GM20431 (cell line): Measurements from ENCODE around the gene STXBP5.

Source experiments
- in situ Hi-C: fragments of 300-500 bp; cut with MseI, MboI; formaldehyde crosslinking; loops from one replicate; pipeline ENCODE4 v1.15.0; 2020; ENCODE audit warnings: low sequenced_read_pairs; ENCODE audit not compliant: unreplicated experiment

Gene STXBP5

DNA sequence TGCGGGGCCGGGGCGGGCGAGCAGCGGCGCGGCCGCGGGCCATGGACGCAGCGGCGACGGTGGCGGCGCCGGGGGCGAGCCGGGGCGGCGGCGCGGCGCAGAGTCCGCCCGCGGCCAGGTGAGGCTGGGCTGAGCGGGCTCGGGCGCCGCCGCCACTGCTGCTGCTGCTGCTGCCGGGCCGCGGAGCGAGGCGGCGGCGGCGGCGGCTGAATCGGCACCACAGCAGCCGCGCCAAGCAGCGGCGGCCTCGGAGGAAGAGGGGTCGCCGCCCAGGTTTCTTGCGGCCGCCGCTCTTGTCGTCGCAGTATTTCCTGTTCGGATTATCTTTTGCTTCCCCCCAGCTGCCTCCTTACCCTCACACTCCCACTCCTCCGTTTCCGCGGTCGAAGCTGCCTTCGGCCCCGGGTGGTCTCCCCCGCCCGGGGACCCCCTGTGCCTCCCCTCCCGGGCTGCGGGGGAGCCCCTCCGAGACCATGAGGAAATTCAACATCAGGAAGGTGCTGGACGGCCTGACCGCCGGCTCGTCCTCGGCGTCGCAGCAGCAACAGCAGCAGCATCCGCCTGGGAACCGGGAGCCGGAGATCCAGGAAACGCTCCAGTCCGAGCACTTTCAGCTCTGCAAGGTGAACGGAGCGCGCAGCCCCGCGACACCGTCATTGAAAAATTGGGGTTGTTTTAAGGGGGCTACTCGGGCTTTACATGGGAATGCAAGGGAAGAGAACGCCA is at the start of gene STXBP5:
Gene STXBP5, plus strand, starts transcription at position 358 of the 726 bp plus-strand sequence. Its CDS starts 116 bp downstream, at position 474.
- in situ Hi-C loops, result no loop called here

DNA sequence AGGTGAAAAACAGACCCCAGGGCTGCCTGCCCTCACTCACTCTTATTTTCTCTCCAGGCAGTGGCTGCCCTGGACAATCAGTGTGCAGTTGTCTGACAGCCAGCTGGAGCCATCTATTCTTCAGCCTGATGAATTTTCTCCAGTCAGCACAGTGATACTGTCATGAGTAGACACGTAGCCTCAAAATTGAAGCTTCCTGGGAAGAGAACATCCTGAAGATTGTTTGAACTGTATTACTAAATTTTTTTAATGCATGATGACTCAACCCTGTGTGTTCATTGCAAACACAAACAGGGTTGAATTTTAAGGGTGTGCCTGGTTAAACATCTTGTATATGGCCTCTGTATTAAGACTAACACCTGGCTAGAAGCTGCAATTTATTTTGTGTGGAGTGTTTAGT is 49.8 kb upstream of the STXBP5 start:
- in situ Hi-C loops, result no loop called here

DNA sequence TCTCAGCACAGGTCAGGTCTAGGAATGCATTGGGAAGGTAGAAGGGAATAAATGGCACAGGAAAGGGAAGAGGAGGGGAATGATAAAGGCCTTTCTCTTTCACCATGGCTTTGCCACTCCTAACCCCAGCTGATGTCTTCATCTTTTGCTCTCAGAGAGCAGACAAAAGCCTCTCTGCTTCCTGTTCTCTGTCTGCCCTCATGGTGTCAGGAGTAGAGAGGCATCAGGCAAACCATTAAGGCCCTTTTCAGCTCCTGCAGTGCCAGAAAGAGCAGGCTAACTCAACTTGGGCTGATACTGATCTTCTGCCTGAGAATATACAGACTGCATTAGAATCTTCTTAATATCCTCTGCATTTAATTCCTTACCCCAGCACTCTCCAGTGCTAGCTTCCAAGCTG is 48.0 kb upstream of the STXBP5 start:
- in situ Hi-C loops, result no loop called here

DNA sequence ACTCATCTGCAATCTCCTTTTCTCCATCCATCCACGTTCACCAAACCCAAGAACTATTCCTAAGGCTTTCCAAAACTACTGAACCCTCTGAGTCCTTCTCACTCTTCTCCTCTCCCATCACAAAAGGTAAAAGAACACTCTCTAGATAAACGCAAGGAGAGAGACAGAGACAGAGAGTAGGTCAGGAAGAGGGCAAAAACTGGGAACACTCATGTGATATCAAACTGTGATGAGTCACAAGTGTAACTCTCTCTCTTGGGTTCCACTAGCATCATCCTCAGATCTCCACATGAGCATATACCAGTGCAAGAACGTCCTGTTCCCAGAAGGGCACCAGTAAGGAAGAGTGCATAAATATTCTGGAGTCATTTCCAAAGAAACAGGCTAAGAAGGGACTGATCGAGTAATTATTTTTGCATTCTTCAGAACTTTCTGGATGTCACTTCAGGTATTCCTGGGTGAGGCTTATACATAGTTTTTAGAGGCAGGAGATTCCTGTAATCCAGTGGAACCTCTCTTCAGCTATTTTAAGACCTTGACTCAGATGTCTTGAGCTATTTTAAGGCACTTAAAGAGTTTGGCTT is 47.3 kb upstream of the STXBP5 start:
- in situ Hi-C loops, result no loop called here

DNA sequence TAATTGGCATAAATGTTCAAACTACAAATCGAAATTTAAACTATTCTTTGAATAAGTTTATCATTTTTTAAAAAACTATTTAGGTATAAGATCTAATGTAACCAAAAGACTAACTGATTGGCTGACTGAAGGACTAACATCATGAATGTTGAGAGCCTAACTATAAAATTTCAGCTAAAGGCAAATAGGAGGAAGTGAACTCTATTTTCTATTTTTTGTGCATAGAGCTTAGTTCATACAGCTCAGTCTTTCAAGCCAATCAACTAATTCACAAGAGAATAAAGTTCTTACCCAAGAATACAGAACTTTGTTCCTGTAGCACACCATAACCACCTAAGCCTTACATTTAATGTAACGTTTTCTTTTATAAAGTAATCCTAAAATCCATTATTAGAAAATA is 46.3 kb upstream of the STXBP5 start:
- in situ Hi-C loops, result no loop called here

DNA sequence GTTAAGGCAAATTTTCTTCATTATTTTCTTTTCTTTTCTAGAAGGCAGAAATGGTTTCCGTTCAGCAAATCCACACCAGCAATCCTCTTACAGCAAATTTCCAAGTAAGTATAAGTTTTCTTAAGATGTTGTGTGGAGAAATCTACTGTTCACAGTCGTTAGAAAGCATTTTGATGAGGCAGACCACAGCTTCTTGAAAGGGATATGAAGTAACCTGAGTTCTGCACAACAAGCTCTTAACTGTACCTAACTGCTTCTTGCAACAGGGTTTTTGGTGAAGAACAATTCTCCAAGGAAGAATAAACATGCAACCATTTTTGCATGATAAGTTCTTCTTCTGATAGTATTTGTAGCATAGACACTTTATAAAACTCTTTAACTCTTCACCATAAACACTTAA is 45.3 kb upstream of the STXBP5 start:
- in situ Hi-C loops, result no loop called here

DNA sequence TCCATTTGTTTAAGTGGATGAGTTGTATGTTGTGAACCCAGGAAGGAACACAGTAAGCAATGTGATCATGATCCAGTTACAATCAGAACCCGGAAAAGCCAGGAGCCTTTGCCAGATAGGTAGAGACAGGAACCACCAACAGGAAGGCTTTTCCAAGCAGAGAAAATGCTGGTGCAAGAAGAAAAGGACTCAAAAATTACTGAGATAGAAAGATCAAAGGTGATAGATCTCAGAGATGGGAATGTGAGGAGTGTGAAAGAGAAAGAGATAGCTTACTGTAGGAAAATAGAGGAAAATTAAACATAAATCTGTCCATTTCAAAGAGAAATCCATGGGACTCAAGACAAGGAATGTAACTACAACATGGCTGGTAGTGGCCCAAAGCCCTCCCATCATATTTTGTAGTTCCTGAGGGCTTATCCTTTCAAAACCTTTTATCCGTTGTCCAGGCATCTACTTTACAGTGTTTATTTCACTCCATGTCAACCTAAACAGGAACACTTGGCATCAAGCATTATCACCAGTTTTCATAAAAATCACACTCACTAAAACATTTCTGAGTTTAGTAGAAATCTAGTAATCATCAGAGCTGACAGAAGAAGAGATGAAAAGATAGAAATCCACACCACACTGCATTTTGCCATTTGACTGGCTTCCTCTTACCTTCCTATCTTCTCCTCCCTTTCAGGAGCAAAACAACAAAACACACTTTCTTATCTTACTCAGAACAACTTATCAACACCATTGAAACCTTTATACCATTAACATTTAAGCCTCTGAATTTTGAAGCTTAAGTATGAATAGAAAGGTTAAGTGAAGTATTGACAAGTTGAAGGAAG is 44.5 kb upstream of the STXBP5 start:
- in situ Hi-C loops, result no loop called here

DNA sequence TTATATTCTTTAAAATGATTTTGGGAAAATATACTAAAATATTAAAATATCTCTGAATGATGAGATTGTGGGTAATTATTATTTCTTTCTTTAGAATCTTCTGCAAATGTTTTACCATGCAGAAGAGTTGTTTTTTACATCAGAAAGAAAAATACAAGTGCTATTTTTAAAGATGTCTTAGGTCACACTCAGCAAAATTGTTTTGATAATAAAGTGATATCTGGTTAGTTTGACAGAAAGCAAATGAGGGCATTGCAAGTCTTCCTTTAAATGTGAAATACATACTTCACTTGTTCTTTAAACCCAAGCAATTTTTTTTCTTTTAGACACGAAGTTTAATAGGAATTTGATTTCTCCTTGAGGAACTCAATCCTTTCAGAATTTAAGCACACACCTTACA is 43.6 kb upstream of the STXBP5 start:
- in situ Hi-C loops, result no loop called here

DNA sequence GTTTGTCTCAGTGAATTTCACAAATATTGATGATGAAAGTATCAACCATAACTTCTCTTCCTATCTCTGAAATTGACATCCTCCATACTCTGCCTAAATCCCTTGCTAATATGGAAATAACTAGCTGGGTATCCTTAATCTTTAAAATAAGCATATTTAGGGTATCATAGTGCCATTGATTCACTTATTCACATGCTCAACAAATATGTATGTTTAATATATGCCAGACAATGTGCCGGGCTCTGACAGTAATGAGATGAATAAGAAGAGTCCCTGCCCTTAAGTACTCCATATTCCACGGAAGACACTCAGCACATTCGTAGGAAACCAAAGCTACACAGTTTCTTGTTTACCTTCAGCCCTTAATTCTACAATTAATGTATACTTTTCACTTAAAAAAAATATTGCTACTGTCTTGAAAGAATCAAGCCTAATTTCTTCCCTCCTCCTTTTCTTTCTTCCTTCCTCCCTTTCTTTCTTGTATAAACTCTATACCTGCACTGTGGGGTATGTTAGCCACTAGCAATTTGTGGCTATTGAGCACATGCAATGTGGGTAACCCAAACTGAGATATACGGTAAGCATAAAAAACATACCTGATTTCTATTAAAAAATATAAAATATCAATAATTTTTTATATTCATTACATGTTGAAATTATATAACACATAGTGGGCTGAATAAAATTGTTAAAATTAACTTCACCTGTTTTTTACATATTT is 42.8 kb upstream of the STXBP5 start:
- in situ Hi-C loops, result no loop called here

DNA sequence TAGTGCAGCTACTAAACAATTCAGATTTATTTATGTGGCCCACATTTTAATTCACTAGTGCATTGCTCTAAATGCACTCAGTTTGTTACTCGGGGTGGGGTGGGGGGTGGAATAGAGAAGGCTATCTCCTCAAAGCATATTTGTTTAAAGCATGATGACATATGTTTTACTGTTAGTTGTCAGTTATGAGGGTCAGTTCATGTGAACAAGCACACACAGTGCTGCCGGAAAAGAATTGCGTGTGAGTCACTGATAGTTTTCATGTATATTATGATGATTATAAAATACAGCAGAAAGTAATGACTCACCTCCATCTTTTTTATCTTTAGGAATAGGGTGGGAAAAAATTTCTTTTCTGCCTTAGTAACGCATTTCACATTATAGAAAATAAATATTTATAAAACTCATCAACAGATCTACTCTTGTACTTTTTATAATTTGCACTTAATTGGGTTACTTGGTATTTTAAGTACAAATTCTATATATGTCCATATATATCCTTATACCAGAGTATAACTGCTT is 42.2 kb upstream of the STXBP5 start:
- in situ Hi-C loops, result no loop called here

DNA sequence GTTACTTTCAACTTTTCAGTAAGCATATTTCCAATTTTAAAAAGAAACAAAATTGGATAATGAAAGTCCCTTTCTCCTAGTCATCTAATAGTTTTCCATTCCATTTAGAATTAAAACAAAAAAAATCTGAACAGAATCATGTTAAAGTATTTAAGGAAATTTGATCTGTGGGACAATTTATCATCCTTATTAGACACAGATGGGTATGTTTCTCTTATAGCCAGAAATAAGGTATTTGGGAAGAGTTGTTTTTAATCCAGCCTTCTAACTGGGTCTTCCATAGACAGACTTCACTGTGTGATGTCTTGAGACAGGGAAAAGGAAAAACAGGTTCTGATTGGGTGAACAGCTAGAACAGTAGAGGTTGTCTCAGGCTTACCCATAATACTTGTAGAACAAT is 39.5 kb upstream of the STXBP5 start:
- in situ Hi-C loops, result no loop called here

DNA sequence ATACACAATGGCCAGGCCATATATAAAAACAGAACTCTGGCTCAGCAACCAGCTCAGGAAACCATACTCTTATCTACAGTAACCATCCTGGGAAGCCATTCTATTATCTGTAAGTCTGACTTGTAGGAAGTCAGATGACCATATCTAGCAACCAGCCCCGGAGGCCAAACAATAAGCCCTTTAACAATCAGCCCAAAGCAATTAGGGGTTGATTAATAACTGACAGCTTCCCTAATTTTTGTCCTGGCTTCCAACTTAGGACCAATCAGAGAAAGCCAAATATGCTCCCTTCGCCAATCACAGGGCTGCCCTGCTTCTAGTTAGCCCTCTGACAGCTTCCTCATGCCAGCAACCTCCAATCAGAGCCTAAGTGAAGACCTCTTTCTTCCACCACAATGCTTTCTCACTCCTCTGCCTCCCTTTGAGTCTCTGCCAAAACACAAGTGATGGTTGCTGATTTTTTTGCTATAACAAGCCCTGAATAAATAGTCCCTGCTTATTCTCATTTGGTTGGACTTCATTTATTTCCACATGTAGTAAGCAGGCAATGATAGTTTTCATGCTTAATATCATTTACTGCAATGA is 37.8 kb upstream of the STXBP5 start:
- in situ Hi-C loops, result no loop called here

DNA sequence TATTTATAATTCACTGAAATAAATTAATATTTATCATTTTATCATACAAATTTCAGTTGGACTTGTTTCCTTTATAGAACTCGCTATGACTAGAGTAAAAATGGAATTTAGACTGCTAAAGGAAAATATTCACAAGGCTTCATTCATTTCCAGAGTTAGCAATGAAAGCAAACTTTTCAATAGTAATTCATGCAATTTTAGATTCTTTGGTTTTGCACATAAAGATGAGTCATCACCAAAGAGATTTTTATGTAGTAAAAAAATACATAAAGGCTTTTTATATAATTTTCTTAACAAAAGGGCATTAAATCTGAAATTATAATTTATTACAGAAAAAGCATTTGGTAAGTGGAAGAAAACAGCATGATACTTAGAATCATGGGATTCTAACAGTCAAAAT is 37.2 kb upstream of the STXBP5 start:
- in situ Hi-C loops, result no loop called here

DNA sequence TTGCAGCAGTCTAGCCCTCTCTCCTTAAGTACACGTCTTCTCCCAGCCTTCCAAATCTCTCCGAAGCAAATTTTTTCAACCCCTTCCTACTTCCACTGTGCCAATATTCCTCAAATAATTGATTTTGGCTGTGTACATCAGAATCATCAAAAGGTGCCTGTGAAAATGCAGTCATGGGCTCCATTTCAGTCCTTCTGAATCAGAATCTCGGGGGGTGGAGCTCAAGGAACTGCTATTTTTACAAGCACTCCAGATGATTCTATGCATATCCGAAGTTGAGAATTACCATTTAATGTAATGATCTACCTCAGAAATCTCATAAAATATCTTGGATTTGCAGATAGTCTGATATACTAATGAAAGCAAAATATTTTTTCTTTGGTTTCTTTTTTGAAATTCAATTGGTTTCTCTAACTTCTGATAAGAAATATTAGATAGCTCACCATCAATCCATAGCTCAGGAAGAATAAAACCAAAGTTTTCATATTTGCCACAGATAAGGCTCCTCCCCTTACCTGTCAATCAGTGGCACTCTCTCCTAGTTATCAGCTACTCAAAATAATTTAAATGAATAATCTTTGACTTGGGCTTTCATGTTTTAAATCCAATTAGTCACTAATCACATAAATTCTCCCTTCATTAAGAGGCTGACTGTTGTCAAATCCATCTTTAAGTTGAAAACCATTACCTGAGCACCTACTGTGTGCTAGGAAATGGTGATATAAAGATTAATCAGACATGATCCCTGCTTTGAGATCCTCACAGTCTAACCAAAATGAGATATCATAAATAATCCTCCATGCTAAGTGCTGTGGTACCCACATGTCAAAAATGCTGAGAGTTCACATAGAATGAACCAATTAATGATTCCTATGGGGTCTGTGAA is 36.4 kb upstream of the STXBP5 start:
- in situ Hi-C loops, result no loop called here

DNA sequence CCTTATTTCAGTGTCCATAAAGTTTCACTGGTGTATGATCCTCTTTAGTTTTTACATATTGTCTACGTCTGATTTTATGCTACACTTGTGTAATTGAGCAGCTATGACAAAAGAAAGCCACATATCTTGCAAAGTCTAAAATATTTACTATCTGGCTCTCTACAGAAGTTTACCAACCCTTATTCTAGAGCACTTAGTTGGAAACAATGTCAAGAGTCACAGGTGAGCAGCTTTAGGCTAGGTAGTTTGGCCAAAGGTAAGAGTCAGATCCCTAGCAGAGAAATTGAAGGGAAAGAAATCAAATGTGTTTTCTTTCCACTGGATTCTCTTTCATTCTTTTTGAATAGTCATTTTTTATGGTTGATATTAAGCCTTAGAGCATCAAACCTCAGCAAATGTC is 34.7 kb upstream of the STXBP5 start:
- in situ Hi-C loops, result no loop called here

DNA sequence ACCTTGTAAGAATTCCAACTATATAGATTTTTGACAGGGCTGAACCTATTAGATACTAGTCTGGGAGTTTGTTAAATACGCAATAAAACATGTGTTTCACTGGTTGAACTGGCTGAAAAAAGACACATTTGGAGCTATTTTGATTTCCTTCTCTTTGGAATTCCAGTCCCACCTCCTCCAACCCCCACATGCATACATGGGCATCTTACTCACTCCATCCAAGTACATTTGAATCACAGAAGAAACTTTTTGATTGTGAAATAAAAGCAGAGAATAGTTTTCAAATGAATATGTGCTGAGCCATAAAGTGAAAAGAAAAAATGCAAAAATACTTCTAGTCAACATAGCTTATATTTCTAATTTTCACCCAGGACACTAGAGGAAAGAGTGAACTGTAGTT is 33.9 kb upstream of the STXBP5 start:
- in situ Hi-C loops, result no loop called here

DNA sequence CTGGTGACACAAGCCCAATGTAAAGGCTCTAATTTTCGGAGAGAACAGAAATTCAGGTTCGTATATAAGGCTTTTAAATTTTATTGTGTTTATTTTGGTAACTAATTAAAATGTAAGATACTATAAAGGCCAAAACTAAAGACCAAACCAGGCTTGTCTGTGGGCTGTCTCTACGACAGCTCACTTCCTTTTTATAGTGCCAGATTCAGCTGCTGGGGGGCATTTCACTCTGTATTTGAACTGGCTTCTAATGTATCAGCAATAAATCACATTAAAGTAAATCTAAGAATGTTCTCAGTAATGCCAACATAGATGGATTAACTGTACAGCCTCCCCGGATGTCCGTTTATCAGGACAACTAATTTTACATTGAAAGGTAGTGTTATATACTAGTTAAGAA is 31.1 kb upstream of the STXBP5 start:
- in situ Hi-C loops, result no loop called here

DNA sequence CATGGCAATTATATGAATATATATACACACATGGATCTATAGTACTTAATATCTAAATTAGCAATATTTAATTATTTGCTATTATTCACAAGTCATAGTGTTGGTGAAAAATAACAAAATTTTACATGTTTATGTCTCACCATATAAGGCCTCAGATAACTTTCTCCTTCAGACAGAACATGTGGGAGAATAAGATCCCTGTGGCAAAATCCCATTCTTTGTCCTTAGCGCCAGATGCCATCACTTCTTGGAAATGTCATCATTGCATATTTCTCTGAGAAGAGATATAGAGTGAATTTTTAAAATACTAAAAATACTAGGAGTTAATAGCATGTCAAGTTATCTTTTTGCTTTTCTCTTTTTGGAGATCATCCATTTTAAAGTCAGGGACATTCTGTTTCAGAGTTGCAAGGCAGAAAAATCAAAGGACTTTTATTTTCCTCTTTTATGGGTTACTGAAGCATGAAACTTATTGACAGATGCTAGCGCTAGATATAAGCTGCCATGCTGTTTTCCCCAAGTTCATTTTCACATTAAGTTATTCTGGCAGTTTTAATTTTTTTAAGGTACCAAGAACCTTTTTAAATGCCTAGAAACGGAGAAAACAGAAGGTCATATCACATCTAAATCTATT is 30.4 kb upstream of the STXBP5 start:
- in situ Hi-C loops, result no loop called here

DNA sequence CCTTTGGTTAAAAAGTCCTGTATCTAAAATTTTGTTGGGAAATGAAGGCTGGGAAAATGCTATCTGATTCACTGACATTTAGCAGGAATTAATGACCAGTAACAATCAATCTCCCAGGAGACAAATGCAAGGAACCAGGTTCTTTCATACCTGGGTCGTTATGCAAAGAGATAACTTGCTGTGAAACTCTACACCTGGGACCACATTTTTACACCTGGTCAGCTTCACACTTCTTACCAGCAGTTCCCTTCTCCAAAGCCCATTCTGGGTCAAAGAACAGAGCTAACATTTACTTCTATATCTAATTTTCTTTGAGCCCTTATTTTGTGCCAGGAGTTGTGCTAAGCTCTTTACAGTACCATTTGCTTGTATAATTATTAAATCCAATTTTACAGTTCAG is 27.4 kb upstream of the STXBP5 start:
- in situ Hi-C loops, result no loop called here
